ENCODE data around the gene FNIP2. TPM values are rescaled to one million over a fixed set of nuclear protein-coding genes. Genes with fewer than 3 reads are reported as not detected.

FNIP2 gene
- total RNA-seq, 3 donors from 2014 or later (not counting 1 experiment from before 2014, with no cell fraction given) = 19.4 to 22.6 (median 21.8) TPM

- H3K4me3 ChIP-seq (ENCODE audit: low read length) = no peak overlapping the region
- no peaks in the 10 kb centered on the region for H3K9me3 Mint-ChIP-seq
- H3K36me3 Mint-ChIP-seq = no peaks in the 10 kb centered on the region
- DNase-seq = peak in 1 of 2 donors; percentile 57
- TF ChIP-seq, protein P1, sequence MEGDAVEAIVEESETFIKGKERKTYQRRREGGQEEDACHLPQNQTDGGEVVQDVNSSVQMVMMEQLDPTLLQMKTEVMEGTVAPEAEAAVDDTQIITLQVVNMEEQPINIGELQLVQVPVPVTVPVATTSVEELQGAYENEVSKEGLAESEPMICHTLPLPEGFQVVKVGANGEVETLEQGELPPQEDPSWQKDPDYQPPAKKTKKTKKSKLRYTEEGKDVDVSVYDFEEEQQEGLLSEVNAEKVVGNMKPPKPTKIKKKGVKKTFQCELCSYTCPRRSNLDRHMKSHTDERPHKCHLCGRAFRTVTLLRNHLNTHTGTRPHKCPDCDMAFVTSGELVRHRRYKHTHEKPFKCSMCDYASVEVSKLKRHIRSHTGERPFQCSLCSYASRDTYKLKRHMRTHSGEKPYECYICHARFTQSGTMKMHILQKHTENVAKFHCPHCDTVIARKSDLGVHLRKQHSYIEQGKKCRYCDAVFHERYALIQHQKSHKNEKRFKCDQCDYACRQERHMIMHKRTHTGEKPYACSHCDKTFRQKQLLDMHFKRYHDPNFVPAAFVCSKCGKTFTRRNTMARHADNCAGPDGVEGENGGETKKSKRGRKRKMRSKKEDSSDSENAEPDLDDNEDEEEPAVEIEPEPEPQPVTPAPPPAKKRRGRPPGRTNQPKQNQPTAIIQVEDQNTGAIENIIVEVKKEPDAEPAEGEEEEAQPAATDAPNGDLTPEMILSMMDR (IDR thresholded peaks at IDR 0.05) = no peak
- H3K27ac Mint-ChIP-seq = peak overlapping the region; percentile 88 to 89
- no peaks in the 10 kb centered on the region for H3K36me3 ChIP-seq (ENCODE audit: control insufficient read depth, insufficient read depth, low read length)
- no peaks in the 10 kb centered on the region for H3K27me3 Mint-ChIP-seq (ENCODE audit: low read depth in 2 of 2)
- peak; percentile 83 to 91 (median 87) for ATAC-seq
- H3K27me3 ChIP-seq (ENCODE audit: control insufficient read depth, insufficient read depth, low read length) = no peaks in the 10 kb centered on the region
- WGBS (ENCODE audit: insufficient coverage) = 26% methylated on average over 4 of the region's 6 CpGs
- H3K4me1 Mint-ChIP-seq = peaks cover 46 to 70% of the 10 kb centered on the region in 2 donors
- H3K4me1 ChIP-seq (ENCODE audit: control insufficient read depth, insufficient read depth, low read length) = peaks cover 12% of the 10 kb centered on the region
- intact Hi-C loops (cut with micrococcal nuclease) = loop anchor here (1.0 to 5.0 kb wide), 3 partner anchors 8 to 138 kb away; partner anchors contain the start of genes C4orf46, ETFDH and FNIP2
- no peaks in the 10 kb centered on the region for H3K9me3 ChIP-seq (ENCODE audit: control insufficient read depth, insufficient read depth, low read length)
- H3K27ac ChIP-seq (ENCODE audit: low read length) = peak overlapping the region; percentile 36
- peak overlapping the region; percentile 82 for H3K4me3 Mint-ChIP-seq
Observed at GRCh38 chr4:158809611-158810486, 41.0 kb downstream of the FNIP2 start.

- TF ChIP-seq, protein P1 (IDR thresholded peaks at IDR 0.05) = no peak
- no peak for DNase-seq
- H3K36me3 Mint-ChIP-seq = no peaks in the 10 kb centered on the region
- 54% methylated on average over 3 of the region's 3 CpGs for WGBS (ENCODE audit: insufficient coverage)
- H3K4me1 Mint-ChIP-seq = peaks cover 43 to 68% of the 10 kb centered on the region in 2 donors
- Histone ChIP-seq H3K27ac (ENCODE audit: low read length) (peak overlapping the region; percentile 36), H3K36me3 (ENCODE audit: control insufficient read depth, insufficient read depth, low read length) (no peaks in the 10 kb centered on the region), H3K4me1 (ENCODE audit: control insufficient read depth, insufficient read depth, low read length) (peaks cover 12% of the 10 kb centered on the region), H3K4me3 (ENCODE audit: low read length) (no peak overlapping the region), H3K27me3 (ENCODE audit: control insufficient read depth, insufficient read depth, low read length) (no peaks in the 10 kb centered on the region), H3K9me3 (ENCODE audit: control insufficient read depth, insufficient read depth, low read length) (no peaks in the 10 kb centered on the region)
- H3K27ac Mint-ChIP-seq = peak overlapping the region; percentile 88 to 89
- no peaks in the 10 kb centered on the region for H3K27me3 Mint-ChIP-seq (ENCODE audit: low read depth in 2 of 2)
- H3K4me3 Mint-ChIP-seq = peak overlapping the region; percentile 82
- intact Hi-C loops (cut with micrococcal nuclease) = loop anchor here (1.0 to 5.0 kb wide), 3 partner anchors 8 to 138 kb away; partner anchors contain the start of genes C4orf46, ETFDH and FNIP2
- no peaks in the 10 kb centered on the region for H3K9me3 Mint-ChIP-seq
- ATAC-seq = peak in 2 of 3 donors; percentile 5 to 23
Observed at GRCh38 chr4:158810487-158811215, 41.8 kb downstream of the FNIP2 start.

DNA sequence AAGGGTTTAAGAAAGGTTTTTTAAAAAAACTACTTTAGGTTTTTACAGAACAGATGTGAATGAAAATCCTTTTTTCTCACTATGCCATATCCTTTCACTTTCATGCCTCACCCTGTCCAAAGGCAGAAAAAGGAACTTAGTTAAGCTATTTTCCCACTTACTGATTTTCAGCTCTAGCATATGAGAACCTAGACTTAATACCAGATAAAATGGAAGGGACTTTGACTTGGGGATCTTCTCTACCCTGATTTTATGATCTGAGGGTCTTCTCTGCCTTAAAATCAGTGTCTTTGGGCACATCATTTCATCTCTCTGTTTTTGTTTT, 42.4 kb downstream of the FNIP2 start:
- no peaks in the 10 kb centered on the region for H3K27me3 Mint-ChIP-seq (ENCODE audit: low read depth in 2 of 2)

More for the DNA sequence above, 42.4 kb downstream of the FNIP2 start:
- no peaks in the 10 kb centered on the region for H3K36me3 Mint-ChIP-seq
- H3K9me3 Mint-ChIP-seq = no peaks in the 10 kb centered on the region
- TF ChIP-seq, protein P1 (IDR thresholded peaks at IDR 0.05) = no peak
- H3K4me3 ChIP-seq (ENCODE audit: low read length) = no peak overlapping the region
- peak overlapping the region; percentile 88 to 89 for H3K27ac Mint-ChIP-seq
- ATAC-seq (no peak), DNase-seq (no peak)
- intact Hi-C loops (cut with micrococcal nuclease) = loop anchor here (2.0 to 5.0 kb wide), 2 partner anchors 42 to 139 kb away; partner anchors contain the start of genes C4orf46, ETFDH and FNIP2
- peak overlapping the region; percentile 38 for H3K4me3 Mint-ChIP-seq
- no peaks in the 10 kb centered on the region for H3K27me3 ChIP-seq (ENCODE audit: control insufficient read depth, insufficient read depth, low read length)
- no peaks in the 10 kb centered on the region for H3K36me3 ChIP-seq (ENCODE audit: control insufficient read depth, insufficient read depth, low read length)
- peaks cover 12% of the 10 kb centered on the region for H3K4me1 ChIP-seq (ENCODE audit: control insufficient read depth, insufficient read depth, low read length)
- peaks cover 38 to 63% of the 10 kb centered on the region in 2 donors for H3K4me1 Mint-ChIP-seq
- H3K9me3 ChIP-seq (ENCODE audit: control insufficient read depth, insufficient read depth, low read length) = no peaks in the 10 kb centered on the region
- H3K27ac ChIP-seq (ENCODE audit: low read length) = peak overlapping the region; percentile 36

Data from natural killer cell (primary cell).